IMR-90 (cell line): ENCODE data around the gene MYH1. TPM values are rescaled to one million over a fixed set of nuclear protein-coding genes. Genes with fewer than 3 reads are reported as not detected.

Experiments
- ATAC-seq: fragments of 200-7000 bp; cut with Tn5 transposase; 2 replicates; pipeline ENCODE4 v1.9.1; 2020; ENCODE audit warnings: low read depth, mild to moderate bottlenecking, moderate library complexity
- BruUV-seq: library from RNA; stranded (reverse); fragments of 400-500 nt; replicated peaks from 2 replicates; lab custom pipeline; 2021; lab: Mats Ljungman, UMichigan
- CTCF ChIA-PET: fragments of 300-600 bp; formaldehyde crosslinking; extraction: SDS; loops from one replicate; lab custom pipeline; 2021; ENCODE audit warnings: antibody characterized with exemption; lab: Yijun Ruan, JAX
- POLR2A ChIA-PET: fragments of 300-600 bp; sonication (Branson Sonifier 250); formaldehyde crosslinking; loops from one replicate; lab custom pipeline; 2022; ENCODE audit warnings: antibody characterized with exemption; ENCODE audit not compliant: unreplicated experiment; lab: Charles Lee
- DNase-seq: peaks from one replicate; pipeline ENCODE4 v3.0.0; 2013
- H2AFZ ChIP-seq: replicated peaks from 2 replicates; pipeline ENCODE3; 2013; ENCODE audit warnings: low read length, mild to moderate bottlenecking; ENCODE audit not compliant: poor library complexity
- H2AK5ac ChIP-seq: 2 replicates; pipeline ENCODE4 v1.6.1; 2013; ENCODE audit warnings: low read depth, low read length, inconsistent platforms
- H2AK9ac ChIP-seq: replicated peaks from 2 replicates; pipeline ENCODE3; 2013; ENCODE audit warnings: mild to moderate bottlenecking, low read depth, low read length, moderate library complexity; ENCODE audit not compliant: poor library complexity
- H2BK120ac ChIP-seq: 2 replicates; pipeline ENCODE4 v1.6.1; 2013; ENCODE audit warnings: low read depth, low read length, inconsistent platforms
- H2BK15ac ChIP-seq: 3 replicates; pipeline ENCODE4 v1.6.1; 2013; ENCODE audit warnings: low read depth, low read length, inconsistent platforms
- H2BK20ac ChIP-seq: 2 replicates; pipeline ENCODE4 v1.6.1; 2013; ENCODE audit warnings: low read depth, mild to moderate bottlenecking, inconsistent platforms, low read length, moderate library complexity
- H2BK5ac ChIP-seq: 2 replicates; pipeline ENCODE4 v1.6.1; 2013; ENCODE audit warnings: mild to moderate bottlenecking, low read depth, low read length, inconsistent platforms; ENCODE audit not compliant: poor library complexity, severe bottlenecking
- H3K14ac ChIP-seq: replicated peaks from 2 replicates; pipeline ENCODE4 v1.6.1; 2013; ENCODE audit warnings: low read depth, low read length, inconsistent platforms
- H3K18ac ChIP-seq: 2 replicates; pipeline ENCODE4 v1.6.1; 2013; ENCODE audit warnings: low read depth, low read length, control low read depth
- H3K23ac ChIP-seq: 2 replicates; pipeline ENCODE4 v1.6.1; 2013; ENCODE audit warnings: low read depth, low read length, inconsistent platforms
- H3K27ac ChIP-seq: 2 replicates; pipeline ENCODE4 v1.5.1; 2013; ENCODE audit warnings: mild to moderate bottlenecking, control low read depth, low read length; ENCODE audit not compliant: insufficient read depth
- H3K27me3 ChIP-seq: 2 replicates; pipeline ENCODE4 v1.6.1; 2013; ENCODE audit warnings: low read length; ENCODE audit not compliant: control insufficient read depth, insufficient read depth
- H3K36me3 ChIP-seq: 2 replicates; pipeline ENCODE4 v1.6.1; 2013; ENCODE audit warnings: low read length, mixed read lengths; ENCODE audit not compliant: control insufficient read depth, insufficient read depth
- H3K4ac ChIP-seq: 2 replicates; pipeline ENCODE4 v1.6.1; 2013; ENCODE audit warnings: low read depth, low read length, inconsistent platforms
- H3K4me1 ChIP-seq: 2 replicates; pipeline ENCODE4 v1.6.1; 2013; ENCODE audit warnings: low read length, mixed read lengths; ENCODE audit not compliant: control insufficient read depth, insufficient read depth
- H3K4me2 ChIP-seq: 2 replicates; pipeline ENCODE4 v1.6.1; 2013; ENCODE audit warnings: low read depth, mild to moderate bottlenecking, control low read depth, low read length, moderate library complexity
- H3K4me3 ChIP-seq: 2 replicates; pipeline ENCODE4 v1.5.1; 2013; ENCODE audit warnings: low read depth, mild to moderate bottlenecking, control low read depth, low read length, moderate library complexity; ENCODE audit not compliant: insufficient read depth
- H3K56ac ChIP-seq: 2 replicates; pipeline ENCODE4 v1.6.1; 2013; ENCODE audit warnings: low read length, inconsistent platforms; ENCODE audit not compliant: insufficient read depth; ENCODE audit errors: extremely low read depth
- H3K79me1 ChIP-seq, 2 experiments: 2 replicates each; pipeline ENCODE4 v1.6.1; 2013; ENCODE audit warnings: low read length in 2 of 2, inconsistent platforms in 1 of 2, low read depth in 1 of 2
- H3K9ac ChIP-seq: 2 replicates; pipeline ENCODE4 v1.6.1; 2013; ENCODE audit warnings: low read depth, low read length, control low read depth
- H3K9me1 ChIP-seq: 2 replicates; pipeline ENCODE4 v1.6.1; 2013; ENCODE audit warnings: low read length, inconsistent platforms; ENCODE audit not compliant: insufficient read depth
- H3K9me3 ChIP-seq: 2 replicates; pipeline ENCODE4 v1.6.1; 2013; ENCODE audit warnings: low read length; ENCODE audit not compliant: control insufficient read depth, insufficient read depth
- H4K20me1 ChIP-seq: 2 replicates; pipeline ENCODE4 v1.6.1; 2013; ENCODE audit warnings: low read length, inconsistent platforms; ENCODE audit not compliant: insufficient read depth
- H4K5ac ChIP-seq: 2 replicates; pipeline ENCODE4 v1.6.1; 2013; ENCODE audit warnings: mild to moderate bottlenecking, low read depth, low read length, control low read depth
- H4K8ac ChIP-seq, 2 experiments: 2 replicates each; pipeline ENCODE4 v1.6.1; 2013; ENCODE audit warnings: low read depth in 2 of 2, low read length in 2 of 2, control low read depth in 1 of 2, inconsistent platforms in 1 of 2
- H4K91ac ChIP-seq: 2 replicates; pipeline ENCODE4 v1.6.1; 2013; ENCODE audit warnings: low read depth, low read length, inconsistent platforms; ENCODE audit not compliant: insufficient read depth
- BHLHE40 ChIP-seq: fragments of 150-350 bp; IDR thresholded peaks from 2 replicates; pipeline ENCODE4 v1.6.1; 2016; ENCODE audit warnings: mild to moderate bottlenecking, low read depth, low read length
- CEBPB ChIP-seq: IDR thresholded peaks from 2 replicates; pipeline ENCODE4 v1.6.1; 2012; ENCODE audit warnings: low read depth, low read length, improper control_type of control experiment
- MAZ ChIP-seq: IDR thresholded peaks from 2 replicates; pipeline ENCODE4 v1.6.1; 2012; ENCODE audit warnings: low read depth, mild to moderate bottlenecking, low read length, improper control_type of control experiment, moderate library complexity, borderline replicate concordance
- MXI1 ChIP-seq: IDR thresholded peaks from 2 replicates; pipeline ENCODE4 v1.6.1; 2012; ENCODE audit warnings: low read depth, mild to moderate bottlenecking, low read length, moderate library complexity, borderline replicate concordance
- NFE2L2 ChIP-seq: fragments of 150-350 bp; IDR thresholded peaks from 2 replicates; pipeline ENCODE4 v1.6.1; 2016; ENCODE audit warnings: low read depth, mild to moderate bottlenecking, low read length
- SMC3 ChIP-seq: fragments of 150-350 bp; IDR thresholded peaks from 2 replicates; pipeline ENCODE4 v1.6.1; 2016; ENCODE audit warnings: low read depth, mild to moderate bottlenecking, antibody characterized with exemption, low read length, moderate library complexity
- WGBS, 2 experiments: methylation state at CpG; one replicate each; pipeline versions ENCODE4 v1.1.5 to v1.1.7; 2013; ENCODE audit warnings: missing lambda C conversion rate in 2 of 2; ENCODE audit not compliant: insufficient read length in 1 of 2; ENCODE audit errors: extremely low coverage in 2 of 2; 5-methylcytosine and 5-hydroxymethylcytosine counted together
- dilution Hi-C: fragments of 300-500 bp; cut with HindIII; formaldehyde crosslinking; loops from one replicate; pipeline ENCODE4 v1.14.3; 2018; ENCODE audit warnings: low sequenced_read_pairs; ENCODE audit not compliant: unreplicated experiment
- in situ Hi-C: fragments of 300-500 bp; cut with MboI; formaldehyde crosslinking; loops from 3 replicates; pipeline ENCODE4 v1.14.3; 2019; ENCODE audit warnings: low sequenced_read_pairs, inconsistent platforms, mixed read lengths
- intact Hi-C: fragments of 100-400 bp; cut with micrococcal nuclease; formaldehyde crosslinking; loops from 2 replicates; pipeline ENCODE4 v1.10.0; 2022
- polyA plus RNA-seq, 3 experiments: library from polyadenylated mRNA; depleted of rRNA; stranded (reverse); fragments of >200 nt; gene quantifications; 2 replicates each; pipeline ENCODE4 v1.2.3, GENCODE V29; 2012; ENCODE audit warnings: low replicate concordance in 1 of 3
- total RNA-seq: library from RNA; depleted of rRNA; stranded (reverse); fragments of >200 nt; gene quantifications from 2 replicates; pipeline ENCODE4 v1.2.3, GENCODE V29; 2012

MYH1 gene
- total and polyA plus RNA-seq, 2 of the 4 experiments (the other 2 are of a cell fraction), result not detected

DNA sequence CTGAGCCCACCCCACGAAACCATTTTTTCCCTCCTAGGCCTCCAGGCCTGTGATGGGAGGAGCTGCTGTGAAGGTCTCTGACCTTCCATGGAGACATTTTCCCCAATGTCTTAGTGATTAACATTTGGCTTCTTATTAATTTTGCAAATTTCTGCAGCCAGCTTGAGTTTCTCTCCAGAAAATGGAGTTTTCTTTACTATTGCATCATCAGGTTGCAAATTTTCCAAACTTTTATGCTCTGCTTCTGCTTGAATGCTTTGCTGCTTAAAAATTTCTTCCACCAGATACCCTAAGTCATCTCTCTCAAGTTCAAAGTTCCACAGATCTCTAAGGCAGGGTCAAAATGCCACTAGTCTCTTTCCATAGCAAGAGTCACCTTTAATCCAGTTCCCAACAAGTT is 36.1 kb downstream of the MYH1 start:
- no peak overlapping the region for H4K5ac ChIP-seq
- H4K91ac ChIP-seq, result no peak overlapping the region
- H3K14ac ChIP-seq, result no peak overlapping the region
- no peak overlapping the region for H2BK5ac ChIP-seq
- H3K4me3 ChIP-seq, result no peak overlapping the region
- no peak overlapping the region for H3K4ac ChIP-seq
- H2AFZ ChIP-seq, result no peak overlapping the region
- no peak overlapping the region for H2BK120ac ChIP-seq
- in situ Hi-C loops (no loop called here), dilution Hi-C loops (no loop called here), intact Hi-C loops (no loop called here)
- H2AK5ac ChIP-seq, result no peak overlapping the region
- no peaks in the 10 kb centered on the region for H3K4me1 ChIP-seq
- no peak overlapping the region for H2BK20ac ChIP-seq
- DNase-seq, result no peak
- no peak overlapping the region for H3K4me2 ChIP-seq
- no peak for ATAC-seq
- H2AK9ac ChIP-seq, result no peak overlapping the region
- no peak overlapping the region for H4K8ac ChIP-seq
- CTCF ChIA-PET, result no interaction called here
- H3K27me3 ChIP-seq, result no peaks in the 10 kb centered on the region
- no peak overlapping the region for H3K27ac ChIP-seq
- no peaks in the 10 kb centered on the region for H4K20me1 ChIP-seq
- no CpG with 5 or more reads among the region's 1 CpG for WGBS, 2 experiments
- no peak overlapping the region for H2BK15ac ChIP-seq
- no peaks in the 10 kb centered on the region for H3K9me1 ChIP-seq
- no peak overlapping the region for H3K9ac ChIP-seq
- POLR2A ChIA-PET, result no interaction called here
- no peaks in the 10 kb centered on the region for H3K36me3 ChIP-seq
- BruUV-seq, result no TSS peak
- H3K23ac ChIP-seq, result no peak overlapping the region
- H3K18ac ChIP-seq, result no peak overlapping the region
- TF ChIP-seq SMC3, result no peak
- no peak for TF ChIP-seq MAZ
- TF ChIP-seq BHLHE40, result no peak
- no peak for TF ChIP-seq NFE2L2
- TF ChIP-seq MXI1, result no peak
- TF ChIP-seq CEBPB, result peak; percentile 32; the same call in 1 of the 2 replicates
- no peak overlapping the region for H3K56ac ChIP-seq
- peaks cover 2% of the 10 kb centered on the region for H3K9me3 ChIP-seq
- no peaks in the 10 kb centered on the region for H3K79me1 ChIP-seq
